PC-3 (cell line): Measurements from ENCODE around the gene WDFY4.

Experiments
- CTCF ChIP-seq: fragments of 300-600 bp; sonication (generic); conservative IDR thresholded peaks from 2 replicates; pipeline ENCODE4 v1.5.1; 2017; ENCODE audit warnings: antibody characterized with exemption, low read depth, mild to moderate bottlenecking, low read length
- EZH2phosphoT487 ChIP-seq: fragments of 300-600 bp; sonication (generic); IDR thresholded peaks from 2 replicates; pipeline ENCODE4 v1.6.1; 2018; ENCODE audit warnings: mild to moderate bottlenecking, antibody characterized with exemption, low read length, borderline replicate concordance

- TF ChIP-seq CTCF (no peak), EZH2phosphoT487 (no peak)
Measured at GRCh38 chr10:48729222-48729621, 44.5 kb downstream of the WDFY4 start.
